GM12891 (cell line): ENCODE data around the gene RAP1A.

ENCODE experiments used
- PAX5 ChIP-seq: IDR thresholded peaks from 2 replicates; pipeline ENCODE4 v1.6.1; 2011; ENCODE audit warnings: low read length, moderate library complexity, mild to moderate bottlenecking; ENCODE audit not compliant: insufficient read depth, severe bottlenecking
- POLR2A ChIP-seq: IDR thresholded peaks from 2 replicates; pipeline ENCODE4 v1.6.1; 2011; ENCODE audit warnings: low read depth, low read length, control low read depth
- POLR2AphosphoS5 ChIP-seq: IDR thresholded peaks from 2 replicates; pipeline ENCODE4 v1.6.1; 2011; ENCODE audit warnings: low read depth, low read length, control low read depth
- TAF1 ChIP-seq: IDR thresholded peaks from 2 replicates; pipeline ENCODE4 v1.6.1; 2011; ENCODE audit warnings: low read depth, low read length, control low read depth

GRCh38 chr1:111720274-111720976, 100.8 kb downstream of the RAP1A start:
- TF ChIP-seq POLR2A (no peak), POLR2AphosphoS5 (no peak), TAF1 (no peak), PAX5 (no peak)
